Body of pancreas (tissue), 2 donors: ENCODE measurements around the gene HTR5A. TPM values are rescaled to one million over a fixed set of nuclear protein-coding genes. Genes with fewer than 3 reads are reported as not detected.

Source experiments
- small RNA-seq: library from RNA; depleted of rRNA; stranded (forward); fragments of <200 nt; gene quantifications from one replicate; pipeline ENCODE3, GENCODE V24; 2016
- total RNA-seq, 2 donors: library from RNA; depleted of rRNA; stranded (reverse); fragments of >200 nt; gene quantifications; one replicate each; pipeline ENCODE4 v1.1.0, GENCODE V29; 2016

The HTR5A gene
- total RNA-seq, 2 donors from 2014 or later: not detected

Small RNA genes lying within 50 kb of the gene (small RNA-seq; reads per million reads assigned to genes)
- not detected for gene AC092628.1

Other genes with a start within 250 kb of the HTR5A start
- 1 to 10 TPM; 4.4 to 8.6 TPM for gene PAXIP1, start 67.2 kb upstream of the HTR5A start, total RNA-seq
- gene INSIG1, start 227.6 kb downstream of the HTR5A start, total RNA-seq: 10 to 100 TPM; 47.0 to 79.8 TPM